WERI-Rb-1 (cell line): ENCODE measurements around the gene ERCC2.

Experiments used
- DNase-seq: peaks from one replicate; pipeline ENCODE4 v3.0.0-alpha.2; 2020
- H3K27ac ChIP-seq: fragments of 250-450 bp; sonication (Bioruptor Pico); 2 replicates; pipeline ENCODE4 v1.5.1; 2020; ENCODE audit warnings: mild to moderate bottlenecking, moderate library complexity
- H3K27me3 ChIP-seq: fragments of 250-450 bp; sonication (Bioruptor Pico); 2 replicates; pipeline ENCODE4 v1.5.1; 2021; ENCODE audit warnings: mild to moderate bottlenecking, low read depth, moderate library complexity; ENCODE audit not compliant: insufficient read depth, severe bottlenecking
- H3K36me3 ChIP-seq: fragments of 250-450 bp; sonication (Bioruptor Pico); 2 replicates; pipeline ENCODE4 v1.5.1; 2020; ENCODE audit warnings: mild to moderate bottlenecking, moderate library complexity
- H3K4me3 ChIP-seq: 2 replicates; pipeline ENCODE4 v1.5.1; 2011; ENCODE audit warnings: low read depth, mild to moderate bottlenecking, control low read depth, low read length
- H3K9me3 ChIP-seq: fragments of 250-450 bp; sonication (Bioruptor Pico); 2 replicates; pipeline ENCODE4 v1.5.1; 2021; ENCODE audit warnings: mild to moderate bottlenecking, moderate library complexity; ENCODE audit not compliant: severe bottlenecking
- TF ChIP-seq, protein P1 (sequence below): IDR thresholded peaks from 2 replicates; pipeline ENCODE4 v1.5.1; 2011; ENCODE audit warnings: low read depth, mild to moderate bottlenecking, control low read depth, inconsistent platforms, low read length

Gene ERCC2

DNA sequence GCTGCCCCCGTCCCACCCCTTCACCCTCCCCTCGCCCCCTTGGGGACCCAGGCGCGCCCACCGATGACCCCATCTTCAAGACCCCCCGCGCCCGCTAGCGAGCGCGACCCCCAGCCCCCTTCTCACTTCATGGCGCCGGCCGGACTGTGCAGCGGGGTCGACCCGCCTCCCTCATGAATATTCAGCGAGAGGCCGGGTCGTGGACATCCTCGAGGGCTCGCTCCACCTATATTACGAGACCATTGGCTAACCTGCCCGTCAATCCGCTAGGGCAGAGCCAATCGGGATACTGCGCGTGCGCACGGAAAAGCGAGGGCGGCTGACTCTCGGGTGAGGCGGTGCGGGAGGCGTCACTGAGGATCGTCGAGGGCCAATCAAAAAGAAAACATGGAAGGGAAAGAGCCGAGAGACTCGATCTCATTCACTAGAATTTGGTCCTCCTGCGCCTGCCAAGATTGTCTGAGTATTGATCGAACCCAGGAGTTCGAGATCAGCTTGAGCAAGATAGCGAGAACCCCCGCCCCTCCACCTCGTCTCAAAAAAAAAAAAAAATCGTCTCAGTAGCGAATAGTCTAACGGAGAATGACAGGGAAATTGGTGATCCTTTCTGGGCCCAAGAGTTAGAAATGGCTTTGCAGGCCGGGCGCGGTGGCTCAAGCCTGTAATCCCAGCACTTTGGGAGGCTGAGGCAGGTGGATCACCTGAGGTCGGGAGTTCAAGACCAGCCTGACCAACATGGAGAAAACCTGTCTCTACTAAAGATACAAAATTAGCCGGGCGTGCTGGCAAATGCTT is at the start of gene ERCC2:
Gene ERCC2, minus strand, starts transcription at position 164 of the 795 bp plus-strand sequence. Its CDS starts 33 bp downstream, at position 131.
- TF ChIP-seq, protein P1, sequence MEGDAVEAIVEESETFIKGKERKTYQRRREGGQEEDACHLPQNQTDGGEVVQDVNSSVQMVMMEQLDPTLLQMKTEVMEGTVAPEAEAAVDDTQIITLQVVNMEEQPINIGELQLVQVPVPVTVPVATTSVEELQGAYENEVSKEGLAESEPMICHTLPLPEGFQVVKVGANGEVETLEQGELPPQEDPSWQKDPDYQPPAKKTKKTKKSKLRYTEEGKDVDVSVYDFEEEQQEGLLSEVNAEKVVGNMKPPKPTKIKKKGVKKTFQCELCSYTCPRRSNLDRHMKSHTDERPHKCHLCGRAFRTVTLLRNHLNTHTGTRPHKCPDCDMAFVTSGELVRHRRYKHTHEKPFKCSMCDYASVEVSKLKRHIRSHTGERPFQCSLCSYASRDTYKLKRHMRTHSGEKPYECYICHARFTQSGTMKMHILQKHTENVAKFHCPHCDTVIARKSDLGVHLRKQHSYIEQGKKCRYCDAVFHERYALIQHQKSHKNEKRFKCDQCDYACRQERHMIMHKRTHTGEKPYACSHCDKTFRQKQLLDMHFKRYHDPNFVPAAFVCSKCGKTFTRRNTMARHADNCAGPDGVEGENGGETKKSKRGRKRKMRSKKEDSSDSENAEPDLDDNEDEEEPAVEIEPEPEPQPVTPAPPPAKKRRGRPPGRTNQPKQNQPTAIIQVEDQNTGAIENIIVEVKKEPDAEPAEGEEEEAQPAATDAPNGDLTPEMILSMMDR: no peak
- Histone ChIP-seq H3K9me3 (no peaks in the 10 kb centered on the region), H3K27me3 (no peaks in the 10 kb centered on the region), H3K4me3 (peak within 1 kb of the TSS; percentile 81), H3K27ac (peak within 1 kb of the TSS; percentile 62), H3K36me3 (peaks cover 18% of the 10 kb centered on the region)
- DNase-seq: peak; percentile 99

DNA sequence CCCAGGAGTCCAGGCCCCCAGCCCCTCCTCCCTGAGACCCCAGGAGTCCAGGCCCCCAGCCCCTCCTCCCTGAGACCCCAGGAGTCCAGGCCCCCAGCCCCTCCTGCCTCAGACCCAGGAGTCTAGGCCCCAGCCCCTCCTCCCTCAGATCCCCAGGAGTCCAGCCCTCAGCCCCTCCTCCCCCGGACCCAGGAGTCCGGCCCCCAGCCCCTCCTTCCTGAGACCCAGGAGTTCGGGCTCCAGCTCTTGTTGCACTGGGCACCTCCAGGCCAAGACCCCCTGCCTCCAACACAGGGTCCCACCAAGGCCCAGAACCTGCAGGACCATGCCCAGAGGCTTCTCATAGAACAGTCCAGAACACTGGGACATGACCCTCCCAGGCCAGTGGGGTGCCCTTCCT is 49.5 kb upstream of the ERCC2 start:
- no peak for DNase-seq
- peaks cover 34% of the 10 kb centered on the region for H3K36me3 ChIP-seq
- no peaks in the 10 kb centered on the region for H3K9me3 ChIP-seq
- TF ChIP-seq, protein P1: no peak
- no peaks in the 10 kb centered on the region for H3K27me3 ChIP-seq
- H3K27ac ChIP-seq: no peak overlapping the region
- no peak overlapping the region for H3K4me3 ChIP-seq

DNA sequence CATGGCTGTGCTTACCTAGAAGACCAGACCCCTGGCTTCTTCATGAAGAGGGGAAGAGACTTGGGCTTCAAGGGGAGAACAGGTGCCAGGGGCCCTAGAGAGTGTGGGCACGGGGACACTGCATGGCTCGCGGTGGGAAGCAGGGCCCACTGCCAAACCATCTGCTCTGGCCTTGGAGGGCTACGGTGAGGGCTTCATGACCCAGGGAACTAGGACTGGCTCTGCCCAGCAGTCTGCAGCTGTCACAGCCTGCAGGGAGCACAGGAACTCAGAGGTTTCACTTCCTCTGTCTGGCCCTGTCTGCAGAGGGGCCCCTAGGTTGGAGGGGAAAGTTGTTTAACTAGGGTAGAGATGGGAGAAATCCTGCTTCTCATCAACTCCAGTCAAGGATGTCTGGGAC is 49.0 kb upstream of the ERCC2 start:
- Histone ChIP-seq H3K9me3 (no peaks in the 10 kb centered on the region), H3K27ac (no peak overlapping the region), H3K36me3 (peaks cover 39% of the 10 kb centered on the region), H3K27me3 (no peaks in the 10 kb centered on the region), H3K4me3 (no peak overlapping the region)
- no peak for DNase-seq
- TF ChIP-seq, protein P1: no peak

DNA sequence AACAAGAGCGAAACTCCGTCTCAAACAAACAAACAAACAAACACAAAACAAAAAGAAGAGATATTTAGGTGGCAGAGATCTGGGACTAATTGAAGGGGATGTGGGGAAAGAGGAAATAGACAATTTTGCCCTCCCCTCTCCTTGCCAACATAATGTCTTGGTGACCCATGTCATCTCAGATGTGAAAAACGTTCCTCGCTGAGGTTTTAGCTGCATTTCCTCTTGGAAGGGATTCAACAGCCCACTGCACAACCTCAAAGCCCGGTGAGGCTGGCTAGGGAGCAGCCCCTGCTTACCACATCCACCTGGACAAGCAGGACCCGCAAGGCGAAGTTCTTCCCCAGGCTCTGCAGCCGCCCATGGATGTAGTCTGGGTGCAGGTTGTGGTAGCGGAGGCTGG is 48.4 kb upstream of the ERCC2 start:
- peaks cover 45% of the 10 kb centered on the region for H3K36me3 ChIP-seq
- no peak overlapping the region for H3K4me3 ChIP-seq

DNA sequence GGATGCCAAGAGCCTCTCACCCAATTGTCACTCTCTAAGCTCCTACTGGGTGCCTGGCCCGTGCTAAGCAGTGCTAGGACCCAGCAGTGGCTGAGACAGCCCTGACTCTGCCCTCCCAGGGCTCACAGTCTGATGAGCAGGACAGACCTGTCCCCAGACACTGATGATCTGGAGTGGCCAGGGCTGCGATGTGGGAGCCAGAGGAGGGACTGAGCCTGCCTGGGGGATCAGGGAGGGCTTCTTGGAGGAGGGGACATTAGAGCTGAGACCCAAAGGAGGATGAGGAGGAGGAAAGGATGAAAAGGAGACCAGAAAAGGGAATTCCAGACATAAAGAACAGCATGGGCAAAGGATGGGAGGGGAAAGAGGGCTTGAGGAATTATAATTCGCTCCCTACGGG is 46.8 kb upstream of the ERCC2 start:
- Histone ChIP-seq H3K27ac (no peak overlapping the region), H3K4me3 (no peak overlapping the region), H3K27me3 (no peaks in the 10 kb centered on the region), H3K9me3 (no peaks in the 10 kb centered on the region), H3K36me3 (peaks cover 59% of the 10 kb centered on the region)
- TF ChIP-seq, protein P1: no peak
- no peak for DNase-seq

More for the DNA sequence above, 48.4 kb upstream of the ERCC2 start:
- H3K27me3 ChIP-seq: no peaks in the 10 kb centered on the region
- DNase-seq: no peak
- H3K27ac ChIP-seq: no peak overlapping the region
- TF ChIP-seq, protein P1: no peak
- no peaks in the 10 kb centered on the region for H3K9me3 ChIP-seq
